ENCODE measurements around the gene CELA2A.
"Not testable (repeated sequence)": the region's sequence is repeated elsewhere in the genome, so short reads cannot be mapped to it uniquely, and the experiment has no call there.

CELA2A gene

DNA sequence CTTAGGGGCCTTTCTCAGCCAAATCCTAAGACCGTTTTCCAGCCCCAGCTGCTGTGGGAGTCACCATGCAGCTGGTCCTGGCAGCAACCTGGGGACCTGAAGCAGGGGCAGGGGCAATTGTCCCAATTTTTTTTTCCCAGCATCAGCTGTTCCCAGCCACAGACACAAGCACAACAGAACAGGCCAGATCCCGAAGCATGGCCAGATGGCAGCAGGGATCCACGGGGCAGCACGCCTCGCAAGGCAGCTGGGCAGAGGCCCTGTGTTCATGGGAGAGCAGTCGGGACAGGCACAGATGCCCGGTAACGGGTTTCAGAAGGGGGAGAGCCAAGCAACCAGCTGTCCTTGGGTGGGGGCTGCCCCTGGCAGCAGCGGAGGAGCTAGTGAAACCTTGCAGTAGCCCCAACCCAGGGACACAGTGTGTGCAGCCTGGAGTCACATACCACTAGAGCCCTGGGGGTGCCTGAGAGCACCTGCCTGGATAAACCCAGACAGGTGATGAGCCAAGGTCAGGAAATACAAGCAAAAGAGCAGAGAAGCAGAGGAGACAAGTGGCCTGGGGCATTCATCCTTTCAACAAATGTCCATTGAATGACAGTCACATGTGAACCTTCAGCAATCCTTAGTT, 13.4 kb downstream of the CELA2A start:
- FAIRE-seq, result not testable (repeated sequence)

DNA sequence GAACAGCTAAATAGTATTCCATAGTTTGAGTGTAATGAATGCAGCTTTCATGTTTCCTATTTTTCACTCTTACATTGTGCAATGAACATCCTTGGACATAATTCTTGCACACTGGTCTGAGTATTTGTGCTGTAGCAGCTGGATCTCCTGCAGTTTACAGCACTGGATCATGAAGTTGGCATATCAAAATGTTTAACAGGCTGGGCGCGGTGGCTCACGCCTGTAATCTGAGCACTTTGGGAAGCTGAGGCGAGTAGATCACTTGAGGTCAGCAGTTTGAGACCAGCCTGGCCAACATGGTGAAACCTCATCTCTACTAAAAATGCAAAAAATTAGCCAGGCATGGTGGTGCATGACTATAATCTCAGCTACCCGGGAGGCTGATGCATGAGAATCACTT, 14.5 kb downstream of the CELA2A start:
- FAIRE-seq, result not testable (repeated sequence)

DNA sequence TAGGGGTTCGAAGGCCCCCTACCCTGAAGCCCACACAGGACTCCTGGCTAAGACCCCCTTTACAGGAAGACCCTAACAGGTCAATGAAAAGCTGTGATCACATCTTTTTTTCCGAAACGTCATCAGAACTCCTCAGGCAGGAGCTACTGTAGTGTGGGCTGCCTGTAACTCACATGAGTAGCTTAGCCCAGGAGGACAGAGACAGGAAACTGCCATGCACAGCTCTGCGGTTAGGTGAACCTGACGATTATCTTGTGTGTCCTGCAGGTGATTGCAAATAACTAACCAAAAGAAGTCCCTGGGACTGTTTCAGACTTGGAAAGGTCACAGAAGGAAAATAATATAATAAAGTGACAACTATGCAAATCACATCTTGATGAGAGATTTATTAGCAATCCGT, 15.2 kb downstream of the CELA2A start:
- FAIRE-seq, result not testable (repeated sequence)

DNA sequence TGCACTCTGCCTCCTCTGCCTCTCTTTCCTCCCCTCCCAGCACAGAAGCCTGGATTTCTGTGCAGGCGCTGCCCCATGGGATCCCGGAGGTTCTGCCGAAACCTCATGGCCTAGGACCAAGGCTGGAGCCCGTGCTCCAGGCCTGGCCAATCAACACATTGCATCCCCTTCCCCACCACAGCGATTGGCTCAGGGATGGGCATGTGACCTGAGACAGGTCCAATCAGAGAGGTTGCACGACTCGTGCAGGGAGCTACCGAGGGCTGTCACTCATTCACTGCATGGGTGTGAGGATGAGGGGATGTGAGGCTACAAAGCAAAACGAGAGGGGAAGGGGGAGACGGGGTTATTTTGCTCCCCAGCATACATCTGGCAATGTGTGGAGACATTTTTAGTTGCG, 16.1 kb downstream of the CELA2A start:
- no peak for FAIRE-seq

DNA sequence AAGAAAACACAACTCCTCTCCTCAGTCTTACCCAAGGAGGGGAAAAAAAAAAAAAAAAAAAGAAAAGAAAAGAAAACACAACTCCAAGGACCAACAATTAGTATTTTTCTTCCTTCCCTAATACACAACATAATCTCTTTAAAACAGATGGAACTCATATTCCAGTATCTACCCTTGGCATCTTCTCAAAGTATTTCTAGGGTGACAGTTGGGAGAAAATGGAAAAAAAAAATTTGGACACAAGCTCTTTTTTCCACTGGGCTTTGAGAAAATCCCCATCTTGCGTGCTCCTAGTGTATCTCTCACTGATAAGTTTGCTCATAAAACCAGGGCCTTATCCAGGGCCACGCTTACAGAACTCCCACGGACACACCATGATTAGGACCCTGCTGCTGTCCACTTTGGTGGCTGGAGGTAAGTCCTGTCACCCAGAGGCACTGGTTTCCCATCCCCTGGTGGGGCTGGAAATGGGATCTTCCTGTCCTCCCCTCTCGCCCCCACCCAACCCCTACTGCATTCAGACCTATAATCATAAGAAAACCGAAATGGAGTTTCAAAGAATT, 19.3 kb downstream of the CELA2A start, which contains the start of gene CELA2B:
TSS of gene CELA2B (plus strand) at position 353 of the 563 bp plus-strand sequence. CDS start at position 375, 22 bp downstream.
- no peak for FAIRE-seq

DNA sequence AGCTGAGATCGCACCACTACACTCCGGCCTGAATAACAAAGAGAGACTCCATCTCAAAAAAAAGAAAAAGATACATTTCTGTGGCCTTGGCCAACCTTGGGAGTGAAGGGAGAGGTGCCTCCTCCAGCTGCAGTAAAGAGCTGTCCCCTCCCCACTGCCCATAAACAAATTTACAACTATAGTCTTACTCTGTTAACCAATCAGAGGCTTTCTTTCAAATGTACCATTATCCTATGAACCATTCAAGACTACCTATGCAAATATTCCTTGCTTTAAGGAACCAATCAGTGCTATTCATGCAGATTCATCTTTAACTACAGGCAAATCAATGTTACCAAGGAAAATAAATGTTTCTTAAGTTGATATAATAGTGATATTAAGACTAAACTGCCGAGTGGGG, 20.4 kb downstream of the CELA2A start:
- no peak for FAIRE-seq

DNA sequence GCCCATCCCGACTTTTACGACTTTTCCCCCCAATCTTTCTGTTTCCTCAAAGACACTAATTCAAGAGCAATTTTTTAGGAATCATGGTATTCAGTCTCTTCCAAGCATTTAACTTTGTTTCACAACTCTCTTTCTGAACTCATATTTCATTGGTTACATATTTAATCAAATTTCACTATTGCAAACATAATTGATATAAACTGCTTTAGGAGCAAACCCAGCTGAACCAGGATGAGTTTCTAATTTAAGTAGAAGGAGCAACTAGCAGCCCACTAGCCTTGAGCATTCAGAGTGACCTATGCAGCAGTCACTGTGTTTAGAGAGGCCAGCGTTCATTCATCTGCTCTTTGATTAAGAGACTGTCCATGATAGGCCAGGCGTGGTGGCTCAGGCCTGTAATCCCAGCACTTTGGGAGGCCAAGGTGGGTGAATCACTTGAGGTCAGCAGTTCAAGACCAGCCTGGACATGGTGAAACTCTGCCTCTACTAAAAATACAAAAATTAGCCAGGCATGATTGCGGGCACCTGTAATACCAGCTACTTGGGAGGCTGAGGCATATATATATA, 21.2 kb downstream of the CELA2A start:
- no peak for FAIRE-seq

DNA sequence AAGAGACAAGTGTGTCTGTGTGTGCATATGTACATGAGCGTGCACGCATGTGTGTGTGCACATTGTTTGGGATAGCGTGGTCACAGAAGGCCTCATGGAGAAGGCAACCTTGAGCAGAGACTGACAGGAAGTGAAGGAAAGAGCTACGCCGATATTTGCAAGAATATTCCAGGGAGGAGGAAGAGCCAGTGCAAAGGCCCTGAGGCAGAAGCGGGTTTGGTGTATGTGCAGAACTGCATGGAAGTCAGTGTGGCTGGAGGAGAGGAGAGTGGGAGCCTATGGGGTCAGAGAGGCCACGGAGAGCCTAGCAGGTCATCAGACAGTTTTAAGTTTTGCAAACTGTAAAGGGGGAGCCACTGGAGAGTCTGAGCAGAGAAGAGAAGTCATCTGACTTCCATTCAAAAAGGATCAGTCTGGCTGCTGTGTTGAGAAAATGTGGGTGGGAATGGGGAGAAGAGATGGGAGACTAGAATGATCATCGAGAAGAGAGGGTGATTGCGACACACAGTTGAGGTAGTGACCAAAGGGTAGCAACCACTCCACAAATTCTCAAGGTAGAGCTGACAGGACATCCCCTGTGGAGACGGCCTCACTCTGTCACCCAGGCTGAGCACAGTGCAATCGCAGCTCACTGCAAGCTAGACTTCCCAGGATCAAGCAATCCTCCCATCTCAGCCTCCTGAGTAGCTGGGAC, 23.3 kb downstream of the CELA2A start:
- FAIRE-seq, result no peak

DNA sequence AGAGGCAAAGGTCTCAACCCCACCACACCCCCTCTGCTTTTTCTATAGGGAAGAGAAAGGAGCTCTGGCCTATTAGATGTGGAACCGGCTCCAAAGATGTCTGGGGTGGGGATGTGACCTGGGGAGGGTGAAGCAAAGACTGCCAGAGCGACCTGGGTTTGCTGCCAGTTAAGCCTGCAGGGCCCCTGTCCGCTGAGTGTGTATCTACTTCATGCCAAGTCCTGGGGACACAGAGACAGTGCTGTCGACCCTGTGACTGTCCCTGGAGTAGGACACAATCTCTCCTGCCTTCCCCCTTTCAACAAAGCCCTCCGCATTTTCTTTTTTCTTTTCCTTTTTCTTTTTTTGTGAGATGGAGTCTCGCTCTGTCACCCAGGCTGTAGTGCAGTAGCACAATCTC, 25.9 kb downstream of the CELA2A start:
- not testable (repeated sequence) for FAIRE-seq

DNA sequence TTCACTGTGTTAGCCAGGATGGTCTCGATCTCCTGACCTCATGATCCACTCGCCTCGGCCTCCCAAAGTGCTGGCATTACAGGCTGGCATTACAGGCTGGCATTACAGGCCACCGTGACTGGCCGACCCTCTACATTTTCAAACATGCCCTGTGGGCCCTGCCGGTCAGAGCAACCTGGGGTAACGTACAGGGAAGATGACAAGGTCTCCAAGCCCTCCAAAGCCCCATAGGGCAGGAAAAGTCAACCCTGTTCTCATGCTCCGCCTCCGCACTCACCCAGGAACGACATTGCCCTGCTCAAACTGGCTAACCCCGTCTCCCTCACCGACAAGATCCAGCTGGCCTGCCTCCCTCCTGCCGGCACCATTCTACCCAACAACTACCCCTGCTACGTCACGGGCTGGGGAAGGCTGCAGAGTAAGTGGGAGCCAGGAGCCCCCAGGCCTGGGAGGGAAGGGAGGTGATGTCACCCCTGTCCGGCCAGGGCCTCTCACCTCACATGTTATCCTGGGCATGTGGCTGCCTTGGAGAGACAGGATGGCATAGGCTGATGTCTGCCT, 26.5 kb downstream of the CELA2A start:
- not testable (repeated sequence) for FAIRE-seq

DNA sequence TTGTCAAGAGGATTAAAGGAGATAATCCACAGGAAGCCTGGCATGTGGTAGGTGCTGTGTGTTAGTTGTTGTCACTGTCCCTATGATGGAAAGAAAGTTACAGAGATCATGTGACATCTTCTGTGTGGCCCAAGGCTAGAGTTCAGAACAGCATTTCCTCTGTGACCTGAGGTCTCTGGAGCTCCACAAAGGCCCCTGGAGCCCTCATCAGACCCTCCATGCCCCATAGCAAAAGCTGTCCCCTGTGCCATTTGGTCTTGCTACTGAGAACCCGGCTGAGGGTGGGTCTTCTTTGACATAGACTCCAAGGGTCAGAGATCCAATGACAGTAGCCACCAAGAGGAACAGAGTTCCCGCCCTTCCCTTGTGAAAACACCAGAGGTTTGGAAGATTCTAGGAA, 27.4 kb downstream of the CELA2A start:
- no peak for FAIRE-seq

DNA sequence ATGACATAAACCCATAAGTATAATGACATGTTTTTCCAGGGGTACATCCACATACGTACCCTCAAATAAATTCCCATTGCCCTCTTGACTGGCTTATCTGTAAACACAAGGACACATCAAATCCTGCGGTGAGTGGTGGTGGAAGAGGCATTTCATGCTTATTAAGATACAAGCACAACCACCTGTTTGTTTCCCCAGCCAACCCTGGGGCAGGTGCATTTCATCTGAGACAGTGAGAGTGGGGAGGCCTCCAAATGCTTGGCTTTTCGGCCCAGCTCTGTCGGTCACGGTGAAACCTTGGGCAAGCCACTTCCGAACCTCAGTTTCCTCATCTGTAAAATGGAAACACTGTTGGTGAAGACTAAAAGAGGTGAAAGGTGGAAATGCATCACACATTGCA, 27.9 kb downstream of the CELA2A start:
- not testable (repeated sequence) for FAIRE-seq

DNA sequence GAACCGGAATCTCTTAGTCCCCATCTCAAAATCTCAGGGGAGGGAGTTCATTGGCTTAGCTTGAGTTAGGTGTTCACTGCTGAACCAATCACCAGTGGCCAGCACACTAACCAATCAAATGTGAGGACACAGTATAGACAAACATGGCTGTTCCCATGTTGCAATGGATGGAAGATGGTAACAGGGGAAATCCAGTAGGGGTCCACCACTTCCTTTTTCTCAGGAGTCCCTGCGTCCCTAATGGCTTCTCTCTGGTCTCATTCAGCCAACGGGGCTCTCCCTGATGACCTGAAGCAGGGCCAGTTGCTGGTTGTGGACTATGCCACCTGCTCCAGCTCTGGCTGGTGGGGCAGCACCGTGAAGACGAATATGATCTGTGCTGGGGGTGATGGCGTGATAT, 29.1 kb downstream of the CELA2A start:
- FAIRE-seq, result no peak

DNA sequence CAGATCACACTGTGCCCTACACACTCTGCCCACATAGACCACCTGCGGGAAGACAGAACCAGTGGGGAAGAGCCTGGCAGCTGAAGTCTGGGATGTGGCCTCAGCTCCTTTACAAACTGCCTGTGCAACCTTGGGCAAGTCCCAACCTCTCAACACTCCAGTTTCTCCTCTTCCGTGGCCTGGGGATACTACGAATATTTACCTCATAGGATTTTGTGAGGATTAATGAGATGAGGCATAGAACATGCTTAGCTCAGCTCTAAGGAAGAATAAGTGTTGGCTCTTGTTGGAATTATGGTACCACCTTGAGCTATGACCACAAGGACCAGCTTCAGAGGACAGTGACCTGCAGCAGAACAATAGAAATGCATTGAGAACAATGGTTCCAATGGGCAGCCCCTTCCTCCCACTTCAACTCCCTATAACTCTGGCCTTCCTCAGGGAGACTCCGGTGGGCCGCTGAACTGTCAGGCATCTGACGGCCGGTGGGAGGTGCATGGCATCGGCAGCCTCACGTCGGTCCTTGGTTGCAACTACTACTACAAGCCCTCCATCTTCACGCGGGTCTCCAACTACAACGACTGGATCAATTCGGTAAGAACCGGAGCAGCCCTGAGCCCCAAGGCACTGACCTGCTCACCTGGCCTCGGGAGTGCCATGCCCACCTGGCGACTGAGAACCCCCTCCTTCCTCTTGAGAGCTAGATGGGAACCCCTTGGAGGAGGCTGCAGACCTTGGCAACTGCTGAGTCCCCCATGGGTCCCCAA, 30.5 kb downstream of the CELA2A start:
- not testable (repeated sequence) for FAIRE-seq

DNA sequence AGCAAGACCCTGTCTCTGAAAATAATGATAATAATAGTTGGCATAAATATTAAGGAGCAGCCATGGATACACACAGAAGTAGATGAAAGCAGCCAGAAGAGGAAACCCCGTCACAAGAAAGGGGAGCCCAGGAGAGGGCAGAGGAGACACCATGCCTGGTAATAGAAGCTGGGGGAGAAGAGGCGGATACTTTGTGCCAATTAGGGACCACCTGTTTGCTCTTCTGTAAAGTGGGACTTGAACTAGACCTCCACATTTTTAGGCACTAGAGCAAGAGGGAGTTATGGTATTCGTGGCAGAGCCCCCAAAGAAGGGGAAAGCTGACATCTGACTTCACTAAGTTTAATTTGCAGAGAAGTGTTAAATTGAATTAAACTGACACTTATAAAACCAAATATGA, 31.8 kb downstream of the CELA2A start:
- FAIRE-seq, result no peak

DNA sequence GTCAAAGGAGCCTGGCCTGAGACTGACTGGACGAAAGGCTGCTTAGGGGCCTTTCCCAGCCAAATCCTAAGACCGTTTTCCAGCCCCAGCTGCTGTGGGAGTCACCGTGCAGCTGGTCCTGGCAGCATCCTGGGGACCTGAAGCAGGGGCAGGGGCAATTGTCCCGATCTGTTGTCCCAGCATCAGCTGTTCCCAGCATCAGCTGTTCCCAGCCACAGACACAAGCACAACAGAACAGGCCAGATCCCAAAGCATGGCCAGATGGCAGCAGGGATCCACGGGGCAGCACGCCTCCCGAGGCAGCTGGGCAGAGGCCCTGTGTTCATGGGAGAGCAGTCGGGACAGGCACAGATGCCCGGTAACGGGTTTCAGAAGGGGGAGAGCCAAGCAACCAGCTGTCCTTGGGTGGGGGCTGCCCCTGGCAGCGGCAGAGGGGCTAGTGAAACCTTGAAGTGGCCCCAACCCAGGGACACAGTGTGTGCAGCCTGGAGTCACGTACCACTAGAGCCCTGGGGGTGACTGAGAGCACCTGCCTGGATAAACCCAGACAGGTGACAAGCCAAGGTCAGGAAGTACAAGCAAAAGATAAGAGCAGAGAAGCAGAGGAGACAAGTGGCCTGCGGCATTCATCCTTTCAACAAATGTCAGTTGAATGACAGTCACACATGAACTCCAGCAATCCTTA, 32.7 kb downstream of the CELA2A start:
- FAIRE-seq, result no peak

DNA sequence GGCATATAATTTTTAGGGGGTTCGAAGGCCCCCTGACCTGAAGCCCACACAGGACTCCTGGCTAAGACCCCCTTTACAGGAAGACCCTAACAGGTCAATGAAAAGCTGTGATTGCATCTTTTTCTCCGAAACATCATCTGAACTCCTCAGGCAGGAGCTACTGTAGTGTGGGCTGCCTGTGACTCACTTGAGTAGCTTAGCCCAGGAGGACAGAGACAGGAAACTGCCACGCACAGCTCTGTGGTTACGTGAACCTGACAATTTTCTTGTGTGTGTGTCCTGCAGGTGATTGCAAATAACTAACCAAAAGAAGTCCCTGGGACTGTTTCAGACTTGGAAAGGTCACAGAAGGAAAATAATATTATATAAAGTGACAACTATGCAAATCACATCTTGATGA, 34.5 kb downstream of the CELA2A start:
- not testable (repeated sequence) for FAIRE-seq

DNA sequence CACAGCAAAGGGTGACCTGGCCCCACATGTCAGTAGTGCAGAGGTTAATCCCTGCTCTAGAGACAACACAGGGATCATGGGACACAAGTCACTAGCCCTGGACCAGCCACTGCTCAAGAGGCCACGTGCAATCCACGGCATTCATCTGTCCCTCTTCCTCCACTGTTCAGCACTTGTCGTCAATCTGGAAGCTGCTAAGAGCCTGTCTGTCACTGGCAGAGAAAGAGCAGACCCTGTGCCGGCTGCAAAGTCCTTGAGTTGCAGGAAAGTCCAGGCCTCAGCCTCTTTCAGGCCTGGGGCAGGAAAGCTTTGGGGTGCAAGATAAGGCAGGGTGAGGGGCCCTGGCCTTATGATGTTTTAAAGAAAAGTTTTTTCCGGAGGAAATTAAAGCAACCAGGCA, 36.1 kb downstream of the CELA2A start:
- FAIRE-seq, result no peak

DNA sequence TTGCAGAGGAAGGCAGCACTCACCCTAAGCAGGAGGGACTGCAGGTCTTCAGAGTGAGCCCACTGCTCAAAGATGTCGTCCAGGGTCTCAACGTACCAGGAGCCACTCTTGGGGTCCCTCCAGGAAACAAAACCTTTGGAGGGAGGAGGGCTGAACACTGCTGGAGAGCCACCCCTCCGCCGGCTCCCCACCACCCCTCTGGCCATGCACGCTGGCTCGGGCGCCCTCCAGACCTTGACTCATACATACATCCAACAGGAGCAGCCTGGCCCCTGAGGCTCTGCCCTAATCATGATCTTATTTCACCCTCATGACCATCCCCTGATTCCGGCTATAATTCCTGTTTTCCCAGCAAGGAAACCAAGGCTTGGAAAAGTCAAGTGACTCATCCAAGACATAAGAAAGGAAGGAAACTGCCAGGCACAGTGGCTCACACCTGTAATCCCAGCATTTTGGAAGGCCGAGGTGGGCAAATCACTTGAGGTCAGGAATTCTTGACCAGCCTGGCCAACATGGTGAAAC, 37.4 kb downstream of the CELA2A start:
- FAIRE-seq, result no peak

DNA sequence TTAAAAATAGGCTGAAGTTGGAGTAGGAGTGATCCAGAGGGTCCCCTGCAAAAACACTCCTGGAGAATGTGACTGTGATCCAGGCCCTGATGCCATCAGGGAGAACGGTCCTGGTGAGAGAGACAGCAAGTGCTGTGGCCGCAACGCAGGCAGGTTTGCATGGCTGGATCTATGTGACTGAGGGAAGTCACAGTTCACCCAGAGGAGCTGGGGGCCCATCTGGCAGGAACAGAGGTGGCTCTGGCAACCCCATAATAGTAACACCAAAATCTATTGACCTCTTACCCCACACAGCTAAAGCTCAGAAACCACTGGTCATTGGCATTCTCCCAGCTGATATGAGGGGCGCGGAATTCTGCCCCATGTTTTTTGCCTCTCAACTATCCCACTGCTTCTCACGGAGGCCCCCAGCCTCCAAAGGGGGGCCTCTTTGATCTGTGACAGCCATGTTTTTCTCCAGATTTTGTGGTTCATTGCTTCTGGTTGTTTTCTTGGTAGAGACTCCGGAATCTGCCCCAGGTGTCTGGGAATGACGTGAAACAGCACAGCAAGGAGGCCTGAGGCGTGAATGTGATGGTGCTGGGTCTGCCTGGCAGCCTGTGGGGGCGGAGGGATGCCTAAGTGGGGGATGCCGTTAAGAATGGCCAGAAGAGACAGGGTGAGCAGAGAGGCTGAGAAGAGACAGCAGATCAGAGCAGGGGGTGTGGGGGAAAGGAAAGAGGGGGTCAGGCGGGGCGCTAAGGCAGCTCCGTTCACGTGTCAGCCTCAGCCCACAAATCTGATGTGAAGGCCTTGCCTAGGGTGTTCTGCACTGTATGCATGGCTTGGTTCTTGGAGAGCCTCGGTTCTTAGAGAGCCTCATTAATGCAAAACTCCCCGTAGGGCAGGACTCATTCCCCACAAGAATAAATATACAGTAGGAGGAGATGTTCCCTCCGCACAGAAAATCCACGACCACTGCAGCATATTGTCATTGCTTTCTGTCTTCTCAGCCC, 43.9 kb downstream of the CELA2A start:
- no peak for FAIRE-seq

All from colon (tissue), 2 donors.